Stimulated activated CD4-positive, alpha-beta T cell treated with anti-CD3 and anti-CD28 coated beads, Interleukin-1b, Interleukin-23, amount 100 ng/mL, for 1 hour (primary cell): Measurements from ENCODE around the gene HMGB2.
A peak's percentile ranks its signal among the peaks of the same experiment; 100 is the strongest.

Experiments used
- DNase-seq, 2 donors: peaks; one replicate each; pipeline ENCODE4 v3.0.0-alpha.2; 2020; ENCODE audit warnings: low read depth in 2 of 2

Gene HMGB2

DNA sequence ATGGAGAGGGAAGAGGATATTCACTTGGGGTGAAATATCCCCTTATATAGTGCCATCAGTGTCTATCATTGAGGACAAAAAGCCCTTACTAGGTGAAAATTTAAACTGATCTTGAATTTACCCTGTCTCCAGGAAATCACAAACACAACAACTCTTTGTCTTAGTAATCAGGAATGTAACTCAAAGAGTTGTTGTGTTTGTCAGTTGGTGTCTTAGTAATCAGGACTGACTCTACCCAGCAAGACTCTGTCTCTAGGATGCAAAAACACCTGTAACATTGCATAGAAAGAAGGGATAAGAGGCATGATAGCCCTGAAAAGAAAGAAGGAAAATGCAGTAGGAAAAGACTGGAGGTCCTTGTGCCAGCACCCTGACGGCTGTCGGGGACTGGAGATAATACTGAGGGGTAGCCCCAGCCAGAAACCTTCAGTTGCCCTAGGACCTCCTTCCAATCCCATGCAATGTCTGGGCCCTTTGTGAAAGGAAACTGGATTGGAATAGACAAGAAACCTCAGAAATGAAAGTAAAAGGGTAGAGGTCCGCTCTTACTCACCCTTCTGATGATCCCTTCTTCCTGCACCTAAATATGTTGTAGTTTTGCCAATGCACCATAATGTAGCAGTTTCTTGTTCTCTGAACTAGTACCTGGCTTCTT, 45.3 kb downstream of the HMGB2 start:
- no peak for DNase-seq

DNA sequence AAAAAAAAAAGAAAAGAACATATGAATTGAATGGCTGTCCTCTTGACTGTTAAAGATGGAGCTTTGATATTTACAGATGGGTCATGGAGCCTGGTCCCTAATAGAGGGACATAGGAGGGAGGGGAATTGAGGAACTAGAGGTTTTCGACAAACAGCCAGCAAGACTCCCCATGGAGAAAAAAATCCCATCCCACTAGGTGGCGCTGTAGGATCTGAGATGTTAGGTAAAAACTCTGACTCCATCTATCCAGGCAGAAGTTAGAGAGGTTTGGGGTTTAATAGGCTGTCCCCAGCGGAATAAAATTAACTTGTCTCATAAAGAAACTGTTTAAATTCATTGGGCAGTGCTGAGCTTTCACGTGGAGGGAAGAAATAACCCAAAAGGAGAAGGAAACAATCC, 45.9 kb downstream of the HMGB2 start:
- DNase-seq: peak; percentile 30 to 56

GRCh38 chr4:173287486-173287885, 46.7 kb downstream of the HMGB2 start:
- no peak for DNase-seq

- DNase-seq: no peak
Observed at GRCh38 chr4:173284463-173284862, 49.7 kb downstream of the HMGB2 start.

GRCh38 chr4:173282626-173283025, 51.5 kb downstream of the HMGB2 start:
- DNase-seq: no peak

DNA sequence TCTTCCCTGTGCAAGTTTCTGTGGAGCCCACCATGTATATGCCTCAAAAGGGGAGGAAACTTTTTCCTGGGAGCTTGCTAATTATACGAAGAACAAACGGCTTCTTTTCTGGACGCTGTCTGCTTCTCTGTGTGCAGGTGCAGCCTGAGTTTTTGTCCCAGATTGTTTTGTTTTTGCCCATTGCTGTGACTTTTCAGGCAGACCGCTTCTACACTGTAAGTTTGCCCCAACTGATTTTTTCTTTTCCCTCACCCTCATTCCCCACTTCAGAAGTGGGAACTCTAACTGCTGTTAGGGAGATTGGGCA, 51.9 kb downstream of the HMGB2 start:
- DNase-seq: no peak

DNA sequence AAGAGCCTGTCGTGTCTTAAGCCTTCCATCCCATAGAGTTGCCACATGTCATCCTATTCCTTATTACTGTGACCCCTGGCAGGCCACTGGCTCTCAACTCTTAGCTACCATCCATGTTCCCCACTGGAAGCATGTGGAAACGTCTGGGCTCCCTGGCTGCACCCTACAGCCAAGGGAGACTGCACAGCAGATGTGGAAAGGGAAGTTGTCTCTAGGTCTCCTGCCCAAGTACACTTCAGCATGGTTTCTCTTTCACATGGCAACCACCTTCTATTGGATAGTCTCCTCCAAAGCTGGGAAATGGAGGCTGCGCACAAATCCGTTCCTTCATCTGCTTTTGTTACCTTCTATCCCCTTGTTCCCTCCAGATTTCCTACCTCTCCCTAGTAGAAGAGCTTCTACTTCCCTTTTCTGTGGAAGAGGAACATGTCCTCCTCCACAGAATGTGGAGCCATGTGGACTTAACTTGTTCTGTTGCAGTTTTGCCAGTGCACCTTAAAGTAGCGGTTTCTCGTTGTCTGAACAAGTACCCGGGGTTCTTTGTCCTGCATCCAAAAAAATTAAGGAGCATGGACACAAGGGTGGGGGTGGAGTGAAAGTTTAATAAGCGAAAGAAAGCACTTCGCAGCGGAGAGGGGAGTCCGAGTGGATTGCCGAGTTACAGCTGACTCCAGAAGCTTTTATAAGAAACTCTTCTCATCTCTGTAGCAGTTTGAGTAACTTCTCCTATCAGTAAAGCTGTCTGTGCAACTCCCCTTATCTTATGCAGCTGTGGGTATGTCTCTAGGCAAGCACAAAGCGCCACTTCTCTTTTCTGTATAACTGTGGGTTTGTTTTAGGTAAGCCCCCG, 52.5 kb downstream of the HMGB2 start:
- DNase-seq: no peak
